CD4-positive, alpha-beta T cell treated with Interleukin-12 subunit alpha and Interleukin-12 subunit beta, for 1 hour (primary cell): Measurements from ENCODE around the gene HECTD1.
"Not testable (repeated sequence)": the region's sequence is repeated elsewhere in the genome, so short reads cannot be mapped to it uniquely, and the experiment has no call there.

Experiments
- DNase-seq: peaks from one replicate; pipeline ENCODE4 v3.0.0-alpha.2; 2020

Gene HECTD1

GRCh38 chr14:31086466-31086865, 121.1 kb downstream of the HECTD1 start:
- not testable (repeated sequence) for DNase-seq

- DNase-seq: no peak
Observed at GRCh38 chr14:31085027-31085426, 122.6 kb downstream of the HECTD1 start.

- no peak for DNase-seq
Observed at GRCh38 chr14:31084385-31084784, 123.2 kb downstream of the HECTD1 start.

- DNase-seq: no peak
Observed at GRCh38 chr14:31083781-31084180, 123.8 kb downstream of the HECTD1 start.

GRCh38 chr14:31080484-31080883, 127.1 kb downstream of the HECTD1 start:
- DNase-seq: no peak

- DNase-seq: no peak
Observed at GRCh38 chr14:31080056-31080455, 127.5 kb downstream of the HECTD1 start.

GRCh38 chr14:31078766-31079165, 128.8 kb downstream of the HECTD1 start:
- DNase-seq: no peak

GRCh38 chr14:31075144-31075543, 132.4 kb downstream of the HECTD1 start:
- no peak for DNase-seq

GRCh38 chr14:31071151-31071550, 136.4 kb downstream of the HECTD1 start:
- no peak for DNase-seq

- DNase-seq: no peak
Observed at GRCh38 chr14:31070431-31070830, 137.2 kb downstream of the HECTD1 start.

- no peak for DNase-seq
Observed at GRCh38 chr14:31069343-31069742, 138.2 kb downstream of the HECTD1 start.

GRCh38 chr14:31068235-31068634, 139.4 kb downstream of the HECTD1 start:
- DNase-seq: no peak

GRCh38 chr14:31062908-31063307, 144.7 kb downstream of the HECTD1 start:
- DNase-seq: not testable (repeated sequence)

- DNase-seq: no peak
Observed at GRCh38 chr14:31060253-31060875, 147.2 kb downstream of the HECTD1 start.

GRCh38 chr14:31059152-31059924, 148.3 kb downstream of the HECTD1 start:
- DNase-seq: no peak

GRCh38 chr14:31057701-31058364, 149.8 kb downstream of the HECTD1 start:
- no peak for DNase-seq

- no peak for DNase-seq
Observed at GRCh38 chr14:31057035-31057434, 150.6 kb downstream of the HECTD1 start.

GRCh38 chr14:31052905-31053586, 154.5 kb downstream of the HECTD1 start:
- not testable (repeated sequence) for DNase-seq

- no peak for DNase-seq
Observed at GRCh38 chr14:31051511-31051910, 156.1 kb downstream of the HECTD1 start.

- no peak for DNase-seq
Observed at GRCh38 chr14:31051023-31051422, 156.6 kb downstream of the HECTD1 start.
